DND-41 (cell line): ENCODE results near the gene MGAM2.

ENCODE experiments used
- CTCF ChIP-seq: IDR thresholded peaks from 2 replicates; pipeline ENCODE4 v1.5.1; 2012; ENCODE audit warnings: borderline replicate concordance, low read length, moderate library complexity, mild to moderate bottlenecking; ENCODE audit not compliant: poor library complexity, severe bottlenecking; ENCODE audit errors: extremely low read depth
- EZH2 ChIP-seq: IDR thresholded peaks from 3 replicates; pipeline ENCODE4 v1.6.1; 2012; ENCODE audit warnings: borderline replicate concordance, low read depth, mild to moderate bottlenecking, moderate library complexity, low read length, inconsistent platforms; ENCODE audit not compliant: severe bottlenecking

- TF ChIP-seq CTCF (no peak), EZH2 (no peak)
Observed at GRCh38 chr7:142176901-142177300, 65.4 kb downstream of the MGAM2 start.
